K562 (cell line): ENCODE results near the gene BEST4. TPM values are rescaled to one million over a fixed set of nuclear protein-coding genes. Genes with fewer than 3 reads are reported as not detected.
A peak's percentile ranks its signal among the peaks of the same experiment; 100 is the strongest.

Source experiments
- ATAC-seq: fragments of 200-7000 bp; cut with Tn5 transposase; 3 replicates; pipeline ENCODE4 v1.9.1; 2020; ENCODE audit warnings: moderate library complexity
- BruUV-seq: library from RNA; stranded (reverse); fragments of 400-500 nt; replicated peaks from 2 replicates; lab custom pipeline; 2021; lab: Mats Ljungman, UMichigan
- CTCF ChIA-PET: fragments of 300-600 bp; formaldehyde crosslinking; extraction: SDS; loops from one replicate; lab custom pipeline; 2021; ENCODE audit warnings: low intra/inter-chr PET ratio; lab: Yijun Ruan, JAX
- POLR2A ChIA-PET: fragments of 300-600, 350-650 bp; sonication (Branson Sonifier 250); formaldehyde crosslinking; extraction: SDS; loops from one replicate; lab custom pipeline; 2021; ENCODE audit warnings: antibody characterized with exemption, inconsistent platforms; lab: Yijun Ruan, JAX
- DNase-seq, 4 experiments: peaks; one replicate each; pipeline versions ENCODE4 v3.0.0 to v3.0.0-alpha.2; 2011 to 2018; ENCODE audit warnings: low spot score in 3 of 4, mixed read lengths in 3 of 4; ENCODE audit errors: extremely low read depth in 1 of 4
- FAIRE-seq: peaks from 2 replicates; lab custom pipeline; 2011; peaks lifted over from hg19 to GRCh38; lab: Jason Lieb, UNC
- H2AFZ ChIP-seq: 2 replicates; pipeline ENCODE4 v1.6.0; 2011; ENCODE audit warnings: low read depth, low read length, control low read depth, inconsistent platforms
- H3K27ac ChIP-seq: fragments of 200-600 bp; 3 replicates; pipeline ENCODE4 v1.8.0; 2011; ENCODE audit warnings: low read depth, mild to moderate bottlenecking, control low read depth, inconsistent platforms, low read length, moderate library complexity, mixed read lengths; ENCODE audit errors: extremely low read depth
- H3K27me3 ChIP-seq, 2 experiments: fragments of 300-600 bp in 1 of 2; 2 replicates in 1 of 2; 3 replicates in 1 of 2; pipeline versions ENCODE4 v1.6.0 to v1.8.0; 2011; ENCODE audit warnings: inconsistent platforms in 2 of 2, low read length in 2 of 2, mild to moderate bottlenecking in 1 of 2, mixed read lengths in 1 of 2, moderate library complexity in 1 of 2; ENCODE audit not compliant: control insufficient read depth in 2 of 2, insufficient read depth in 2 of 2
- H3K36me3 ChIP-seq: fragments of 300-600 bp; 3 replicates; pipeline ENCODE4 v1.8.0; 2011; ENCODE audit warnings: mild to moderate bottlenecking, low read length, inconsistent platforms; ENCODE audit not compliant: control insufficient read depth, insufficient read depth
- H3K4me1 ChIP-seq, 2 experiments: fragments of 200-600 bp in 1 of 2; replicated peaks in 1 of 2; 2 replicates in 1 of 2; 3 replicates in 1 of 2; pipeline versions ENCODE4 v1.5.1 to v1.8.0; 2011; ENCODE audit warnings: inconsistent platforms in 2 of 2, low read length in 2 of 2, mild to moderate bottlenecking in 1 of 2, mixed read lengths in 1 of 2, moderate library complexity in 1 of 2; ENCODE audit not compliant: control insufficient read depth in 2 of 2, insufficient read depth in 2 of 2
- H3K4me2 ChIP-seq: 2 replicates; pipeline ENCODE4 v1.6.1; 2011; ENCODE audit warnings: low read length, control low read depth, inconsistent platforms, mixed read lengths; ENCODE audit not compliant: insufficient read depth
- H3K4me3 ChIP-seq: fragments of 200-600 bp; sonication (generic), shearing (Covaris generic); 2 replicates; pipeline ENCODE4 v1.5.1; 2016; ENCODE audit warnings: control low read depth, inconsistent platforms
- H3K79me2 ChIP-seq: fragments of 200-600 bp; 3 replicates; pipeline ENCODE4 v1.8.0; 2011; ENCODE audit warnings: low read length, inconsistent platforms; ENCODE audit not compliant: control insufficient read depth, insufficient read depth
- H3K9ac ChIP-seq, 2 experiments: 2 replicates each; pipeline versions ENCODE4 v1.6.0 to v1.6.1; 2011; ENCODE audit warnings: low read depth in 2 of 2, low read length in 2 of 2, control low read depth in 1 of 2, inconsistent platforms in 1 of 2, mild to moderate bottlenecking in 1 of 2, mixed read lengths in 1 of 2; ENCODE audit not compliant: insufficient read depth in 1 of 2
- H3K9me1 ChIP-seq: one replicate; pipeline ENCODE4 v1.6.0; 2011; ENCODE audit warnings: inconsistent platforms, mild to moderate bottlenecking, low read length, moderate library complexity; ENCODE audit not compliant: control insufficient read depth, insufficient read depth
- H3K9me3 ChIP-seq: replicated peaks from 2 replicates; pipeline ENCODE4 v1.5.1; 2011; ENCODE audit warnings: low read depth, low read length, inconsistent platforms; ENCODE audit not compliant: control insufficient read depth, insufficient read depth
- H4K20me1 ChIP-seq: replicated peaks from 2 replicates; pipeline ENCODE4 v1.6.1; 2011; ENCODE audit warnings: low read length, inconsistent platforms, mixed read lengths; ENCODE audit not compliant: control insufficient read depth, insufficient read depth
- ARID3A ChIP-seq: IDR thresholded peaks from 2 replicates; pipeline ENCODE4 v1.6.1; 2012; ENCODE audit warnings: low read depth, low read length, improper control_type of control experiment, borderline replicate concordance
- CREB1 ChIP-seq, 2 experiments: sonication (generic) in 1 of 2; formaldehyde crosslinking in 1 of 2; IDR thresholded peaks; 2 replicates each; pipeline versions ENCODE4 v1.6.1 to v1.8.0; 2012 to 2022; ENCODE audit warnings: inconsistent platforms in 1 of 2, mild to moderate bottlenecking in 1 of 2, missing genetic modification reagents in 1 of 2, moderate library complexity in 1 of 2
- E2F3 ChIP-seq: fragments of 250-450 bp; sonication (Bioruptor Pico); IDR thresholded peaks from 2 replicates; pipeline ENCODE4 v1.4.0; 2020; ENCODE audit warnings: mild to moderate bottlenecking
- GABPB2 ChIP-seq: fragments of 250-450 bp; sonication (Bioruptor Pico); conservative IDR thresholded peaks from 2 replicates; pipeline ENCODE4 v1.5.1; 2021; ENCODE audit warnings: mild to moderate bottlenecking
- IRF2 ChIP-seq: sonication (generic); formaldehyde crosslinking; IDR thresholded peaks from 2 replicates; pipeline ENCODE4 v1.8.1; 2022; ENCODE audit warnings: mild to moderate bottlenecking, missing genetic modification reagents
- KLF13 ChIP-seq: fragments of 450-650 bp; IDR thresholded peaks from 2 replicates; pipeline ENCODE4 v1.6.1; 2016; ENCODE audit warnings: missing genetic modification characterization, low read depth, mild to moderate bottlenecking, missing compliant biosample characterization, moderate library complexity, borderline replicate concordance
- PML ChIP-seq: IDR thresholded peaks from 2 replicates; pipeline ENCODE4 v1.6.1; 2012; ENCODE audit warnings: low read length, inconsistent platforms
- RAD21 ChIP-seq, 2 experiments: fragments of 250-450 bp in 1 of 2; fragments of 450-650 bp in 1 of 2; sonication (Bioruptor Pico) in 1 of 2; formaldehyde crosslinking in 1 of 2; IDR thresholded peaks in 1 of 2; conservative IDR thresholded peaks in 1 of 2; 2 replicates each; pipeline versions ENCODE4 v1.4.0 to v1.8.0; 2020 to 2022; ENCODE audit warnings: mild to moderate bottlenecking in 2 of 2, moderate library complexity in 1 of 2
- SIN3A ChIP-seq, 2 experiments: fragments of 150-350 bp in 1 of 2; IDR thresholded peaks; 2 replicates each; pipeline ENCODE4 v1.6.1; 2011 to 2016; ENCODE audit warnings: borderline replicate concordance in 2 of 2, low read depth in 2 of 2, low read length in 2 of 2, mild to moderate bottlenecking in 2 of 2, moderate library complexity in 2 of 2; ENCODE audit not compliant: control insufficient read depth in 1 of 2
- SMARCA4 ChIP-seq: fragments of 450-650 bp; IDR thresholded peaks from 2 replicates; pipeline ENCODE4 v1.6.1; 2016
- SP2 ChIP-seq: IDR thresholded peaks from 2 replicates; pipeline ENCODE4 v1.6.1; 2011; ENCODE audit warnings: mild to moderate bottlenecking, low read depth, low read length, moderate library complexity; ENCODE audit not compliant: poor library complexity, severe bottlenecking; ENCODE audit errors: extremely low read depth
- TAF7 ChIP-seq: fragments of 450-650 bp; IDR thresholded peaks from 2 replicates; pipeline ENCODE4 v1.6.1; 2016; ENCODE audit warnings: missing genetic modification characterization, missing compliant biosample characterization
- TFAM ChIP-seq: fragments of 250-450 bp; sonication (Bioruptor Pico); conservative IDR thresholded peaks from 2 replicates; pipeline ENCODE4 v1.5.0; 2021; ENCODE audit warnings: mild to moderate bottlenecking, moderate library complexity
- ZNF121 ChIP-seq: sonication (generic); formaldehyde crosslinking; conservative IDR thresholded peaks from 2 replicates; pipeline ENCODE4 v1.8.0; 2022; ENCODE audit warnings: missing genetic modification reagents
- WGBS: fragments of 100-300 bp; shearing (Covaris generic); methylation state at CpG from one replicate; pipeline ENCODE4 v1.1.6; 2016; ENCODE audit warnings: low coverage, mixed read lengths; ENCODE audit not compliant: insufficient coverage; ENCODE audit errors: missing lambda C conversion rate; 5-methylcytosine and 5-hydroxymethylcytosine counted together
- in situ Hi-C: fragments of 300-500 bp; cut with MboI; formaldehyde crosslinking; loops from 4 replicates; pipeline ENCODE4 v1.15.0; 2018; ENCODE audit warnings: inconsistent platforms, mixed read lengths
- intact Hi-C: fragments of 100-400 bp; cut with micrococcal nuclease; formaldehyde crosslinking; loops from 2 replicates; pipeline ENCODE4 v1.14.2; 2022
- polyA plus RNA-seq, 8 experiments: library from polyadenylated mRNA; depleted of rRNA in 4 of 8; stranded (reverse) in 5 of 8; unstranded in 3 of 8; fragments of >200 nt; fragmentation: Nextera tagmentation in 2 of 8; fragmentation: Illumina TruSeq in 1 of 8; extraction: Ambion mirVana in 2 of 8; extraction: Trizol in 1 of 8; gene quantifications; 2 replicates each; pipeline versions ENCODE4 v1.2.1 to v1.2.3, GENCODE V29; 2011 to 2014; ENCODE audit warnings: inconsistent platforms in 1 of 8, missing spikeins in 1 of 8
- total RNA-seq, 7 experiments: library from RNA; depleted of rRNA in 6 of 7; stranded (reverse); fragments of >200 nt in 6 of 7; fragmentation: Illumina TruSeq in 2 of 7; extraction: Trizol in 2 of 7; gene quantifications; 2 replicates each; pipeline versions ENCODE4 v1.2.1 to v1.2.3, GENCODE V29; 2011 to 2021; ENCODE audit warnings: low replicate concordance in 1 of 7
- TF ChIP-seq, protein P1 (sequence below): fragments of 150-350 bp; conservative IDR thresholded peaks from 2 replicates; pipeline ENCODE4 v1.6.1; 2014; ENCODE audit warnings: low read length

The BEST4 gene
- total and polyA plus RNA-seq, 9 of the 15 experiments (the other 6 are each of a cell fraction or from before 2014, with no cell fraction given), result 0.07 to 0.11 TPM; not detected in 7

DNA sequence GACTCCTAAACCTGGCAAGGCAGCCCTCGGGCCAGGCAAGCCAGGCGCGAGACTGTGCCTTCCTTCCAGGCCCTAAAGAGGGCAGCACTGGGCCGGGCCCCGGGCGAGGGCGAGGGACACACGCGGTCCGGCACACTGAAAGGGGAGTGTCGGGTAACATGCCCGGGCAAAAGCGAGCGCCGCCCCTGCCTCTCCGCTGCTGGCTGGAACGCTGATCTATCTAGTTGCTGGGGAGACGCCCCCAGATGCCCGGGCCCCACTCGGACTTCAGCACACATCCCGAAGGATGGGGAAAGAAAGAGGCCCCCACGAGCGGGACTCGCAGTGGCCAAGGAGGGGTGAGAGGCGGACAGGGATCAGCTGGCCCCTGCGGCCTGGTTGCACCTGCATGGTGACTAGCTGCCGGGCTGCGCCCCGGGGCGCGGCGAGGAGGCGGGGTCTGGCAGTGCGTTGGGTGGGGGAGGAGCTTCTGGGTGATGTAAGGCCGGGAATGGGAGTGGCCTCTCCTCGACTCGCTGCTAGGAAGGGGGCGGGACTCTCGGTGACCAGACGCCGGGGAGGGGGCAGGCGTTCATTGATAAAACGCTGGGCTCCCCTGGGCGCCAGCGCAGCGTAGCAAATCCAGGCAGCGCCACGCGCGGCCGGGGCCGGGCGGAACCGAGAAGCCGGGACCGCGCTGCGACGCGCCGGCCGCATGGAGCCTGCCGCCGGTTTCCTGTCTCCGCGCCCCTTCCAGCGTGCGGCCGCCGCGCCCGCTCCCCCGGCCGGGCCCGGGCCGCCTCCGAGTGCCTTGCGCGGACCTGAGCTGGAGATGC is 12.0 kb upstream of the BEST4 start, which contains the start of gene PLK3:
PLK3 (plus strand) TSS at position 608 of the 815 bp plus-strand sequence; CDS start at position 695, 87 bp downstream.
- TSS peak; percentile 70 for BruUV-seq
- ChIA-PET POLR2A (interaction anchor here (0.6 to 16.9 kb wide), 20 partner anchors 9 to 784 kb away, joined by 3 to 594 read pairs (median 4); partner anchors contain the start of genes BEST4, BTBD19, MUTYH and RPS8), CTCF (interaction anchor here (0.6 kb wide), 1 partner anchor 16 kb away, joined by 3 read pairs; no protein-coding TSS in a partner anchor)
- H3K9ac ChIP-seq, result peak within 1 kb of the TSS; percentile 63 to 94
- under 1% methylated on average over 74 of the region's 79 CpGs for WGBS
- peak; percentile 99 for FAIRE-seq
- peak; percentile 93 for ATAC-seq
- peak within 1 kb of the TSS; percentile 77 for H3K4me3 ChIP-seq
- H3K27ac ChIP-seq, result peak within 1 kb of the TSS; percentile 69
- peak; percentile 92 to 99 (median 96) for DNase-seq
- in situ Hi-C loops, result loop anchor here (10.0 kb wide), 2 partner anchors 505 to 695 kb away; partner anchors contain the start of gene TESK2
- no peaks in the 10 kb centered on the region; a peak in 1 of 5 replicates for H3K27me3 ChIP-seq
- peak within 1 kb of the TSS; percentile 84 for H3K4me2 ChIP-seq
- peak within 1 kb of the TSS; percentile 98 for H2AFZ ChIP-seq
- H3K9me1 ChIP-seq, result peaks cover 5% of the 10 kb centered on the region
- H3K4me1 ChIP-seq, result peaks cover 23 to 53% of the 10 kb centered on the region in 2 experiments
- peaks cover 22% of the 10 kb centered on the region for H3K79me2 ChIP-seq
- intact Hi-C loops, result loop anchor here (2.0 to 10.0 kb wide), 2 partner anchors 19 to 165 kb away; no protein-coding TSS in a partner anchor
- peaks cover 31% of the 10 kb centered on the region for H3K36me3 ChIP-seq
- H3K9me3 ChIP-seq, result no peaks in the 10 kb centered on the region
- H4K20me1 ChIP-seq, result no peaks in the 10 kb centered on the region
- TF ChIP-seq SIN3A (IDR thresholded peaks at IDR 0.05; ENCODE audit: borderline replicate concordance in 2 of 2, control insufficient read depth in 1 of 2, low read depth in 2 of 2, low read length in 2 of 2) (peak; percentile 83 to 97), E2F3 (CRISPR knock-in tag) (peak; percentile 82; the same call in 1 of the 2 replicates), ARID3A (no peak), CREB1 (IDR thresholded peaks at IDR 0.05) (peak; percentile 43), CREB1 (CRISPR knock-in tag; IDR thresholded peaks at IDR 0.05) (no peak), KLF13 (peak; percentile 95), IRF2 (no peak), SP2 (no peak), TFAM (CRISPR knock-in tag) (no peak), SMARCA4 (peak; percentile 72), RAD21 (CRISPR knock-in tag; conservative IDR thresholded peaks at IDR 0.05 in 1 of 2, IDR thresholded peaks at IDR 0.05 in 1 of 2) (peak; percentile 91 to 96), GABPB2 (CRISPR knock-in tag) (no peak), TAF7 (tag) (no peak), PML (peak; percentile 61; the same call in 1 of the 2 replicates), ZNF121 (CRISPR knock-in tag) (no peak)
- TF ChIP-seq, protein P1, sequence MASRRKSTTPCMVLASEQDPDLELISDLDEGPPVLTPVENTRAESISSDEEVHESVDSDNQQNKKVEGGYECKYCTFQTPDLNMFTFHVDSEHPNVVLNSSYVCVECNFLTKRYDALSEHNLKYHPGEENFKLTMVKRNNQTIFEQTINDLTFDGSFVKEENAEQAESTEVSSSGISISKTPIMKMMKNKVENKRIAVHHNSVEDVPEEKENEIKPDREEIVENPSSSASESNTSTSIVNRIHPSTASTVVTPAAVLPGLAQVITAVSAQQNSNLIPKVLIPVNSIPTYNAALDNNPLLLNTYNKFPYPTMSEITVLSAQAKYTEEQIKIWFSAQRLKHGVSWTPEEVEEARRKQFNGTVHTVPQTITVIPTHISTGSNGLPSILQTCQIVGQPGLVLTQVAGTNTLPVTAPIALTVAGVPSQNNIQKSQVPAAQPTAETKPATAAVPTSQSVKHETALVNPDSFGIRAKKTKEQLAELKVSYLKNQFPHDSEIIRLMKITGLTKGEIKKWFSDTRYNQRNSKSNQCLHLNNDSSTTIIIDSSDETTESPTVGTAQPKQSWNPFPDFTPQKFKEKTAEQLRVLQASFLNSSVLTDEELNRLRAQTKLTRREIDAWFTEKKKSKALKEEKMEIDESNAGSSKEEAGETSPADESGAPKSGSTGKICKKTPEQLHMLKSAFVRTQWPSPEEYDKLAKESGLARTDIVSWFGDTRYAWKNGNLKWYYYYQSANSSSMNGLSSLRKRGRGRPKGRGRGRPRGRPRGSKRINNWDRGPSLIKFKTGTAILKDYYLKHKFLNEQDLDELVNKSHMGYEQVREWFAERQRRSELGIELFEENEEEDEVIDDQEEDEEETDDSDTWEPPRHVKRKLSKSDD, result peak; percentile 69; the same call in 1 of the 2 replicates
